GM21576 (cell line): ENCODE measurements around the gene SMTNL1.
A peak's percentile ranks its signal among the peaks of the same experiment; 100 is the strongest.

Experiments used
- ATAC-seq: cut with Tn5 transposase; IDR thresholded peaks from one replicate; pipeline ENCODE4 v1.9.1; 2021; ENCODE audit warnings: mild to moderate bottlenecking, moderate library complexity; ENCODE audit not compliant: unreplicated experiment

SMTNL1 gene, protein sequence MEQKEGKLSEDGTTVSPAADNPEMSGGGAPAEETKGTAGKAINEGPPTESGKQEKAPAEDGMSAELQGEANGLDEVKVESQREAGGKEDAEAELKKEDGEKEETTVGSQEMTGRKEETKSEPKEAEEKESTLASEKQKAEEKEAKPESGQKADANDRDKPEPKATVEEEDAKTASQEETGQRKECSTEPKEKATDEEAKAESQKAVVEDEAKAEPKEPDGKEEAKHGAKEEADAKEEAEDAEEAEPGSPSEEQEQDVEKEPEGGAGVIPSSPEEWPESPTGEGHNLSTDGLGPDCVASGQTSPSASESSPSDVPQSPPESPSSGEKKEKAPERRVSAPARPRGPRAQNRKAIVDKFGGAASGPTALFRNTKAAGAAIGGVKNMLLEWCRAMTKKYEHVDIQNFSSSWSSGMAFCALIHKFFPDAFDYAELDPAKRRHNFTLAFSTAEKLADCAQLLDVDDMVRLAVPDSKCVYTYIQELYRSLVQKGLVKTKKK

DNA sequence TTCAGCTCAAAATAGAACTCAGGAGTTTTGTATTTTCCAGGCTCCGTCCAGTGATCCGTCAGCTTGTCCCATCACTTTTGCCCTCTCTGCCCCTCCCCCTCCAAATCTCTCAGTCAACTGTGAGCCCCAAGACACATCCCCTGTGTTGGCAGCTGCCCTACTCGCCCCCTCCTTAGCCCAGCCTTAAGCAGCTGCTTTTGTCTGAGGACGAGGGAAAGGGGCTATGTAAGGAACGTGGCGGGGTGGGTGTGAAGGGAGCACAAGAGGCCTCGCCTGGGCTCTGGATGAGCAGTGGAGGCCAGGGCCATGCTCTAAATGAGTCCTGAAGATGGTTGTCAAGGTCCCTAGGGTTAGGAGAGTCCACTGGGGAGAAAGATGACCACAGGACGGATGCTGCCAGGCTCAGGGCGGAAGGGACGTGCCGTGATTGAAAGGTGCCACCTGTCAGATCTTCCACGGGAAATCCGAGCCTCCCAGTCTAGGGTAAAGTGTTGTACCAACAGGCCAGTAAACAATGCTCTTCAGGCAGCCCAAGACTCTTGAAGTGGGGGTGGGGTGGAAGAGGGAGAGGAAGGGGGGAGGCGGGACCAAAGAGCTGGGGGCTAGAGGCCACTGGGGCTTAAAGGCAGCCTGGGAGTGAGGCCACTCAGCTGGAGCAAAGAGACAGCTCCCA lies at the start of gene SMTNL1:
TSS of gene SMTNL1 (plus strand) at position 649 of the 673 bp plus-strand sequence. CDS start 5,048 bp downstream, outside the sequence.
- ATAC-seq, result no peak

- no peak for ATAC-seq
Measured at GRCh38 chr11:57487920-57488659, 49.3 kb upstream of the SMTNL1 start.

- ATAC-seq, result no peak
Measured at GRCh38 chr11:57490456-57491248, 46.7 kb upstream of the SMTNL1 start.

DNA sequence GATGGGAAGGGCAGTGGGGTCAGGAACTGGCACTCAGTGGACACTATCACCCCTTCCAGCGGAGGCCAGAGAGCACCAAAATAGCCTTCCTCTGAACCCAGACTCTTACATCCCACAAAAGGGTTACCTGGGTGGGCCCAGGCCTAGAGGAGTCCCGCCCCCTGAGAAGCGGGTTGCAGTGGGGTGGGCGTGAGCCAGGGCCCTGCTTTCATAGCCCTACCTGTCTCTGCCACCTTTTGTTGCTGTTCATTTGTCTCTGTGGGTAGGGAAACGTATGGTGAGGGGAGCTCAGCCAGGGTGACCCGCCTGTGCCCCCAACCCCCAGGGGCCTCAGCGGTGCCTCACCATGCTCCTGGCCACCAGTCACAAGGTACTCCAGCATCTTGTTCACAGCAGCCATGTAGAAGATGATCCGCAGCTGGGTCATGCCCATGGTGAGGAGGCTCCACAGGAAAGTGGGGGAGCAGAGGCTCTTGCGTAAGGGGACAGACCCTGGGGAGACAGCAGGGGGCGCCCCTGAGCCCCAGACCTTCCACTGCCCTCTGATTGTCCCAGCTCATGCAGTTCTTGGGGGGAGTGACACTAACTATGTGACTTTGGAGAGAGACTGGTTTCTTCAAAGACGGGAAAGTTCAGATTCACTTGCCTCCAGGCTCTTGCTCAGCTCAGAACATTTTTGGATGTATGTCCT lies 45.9 kb upstream of the SMTNL1 start:
- ATAC-seq, result no peak

DNA sequence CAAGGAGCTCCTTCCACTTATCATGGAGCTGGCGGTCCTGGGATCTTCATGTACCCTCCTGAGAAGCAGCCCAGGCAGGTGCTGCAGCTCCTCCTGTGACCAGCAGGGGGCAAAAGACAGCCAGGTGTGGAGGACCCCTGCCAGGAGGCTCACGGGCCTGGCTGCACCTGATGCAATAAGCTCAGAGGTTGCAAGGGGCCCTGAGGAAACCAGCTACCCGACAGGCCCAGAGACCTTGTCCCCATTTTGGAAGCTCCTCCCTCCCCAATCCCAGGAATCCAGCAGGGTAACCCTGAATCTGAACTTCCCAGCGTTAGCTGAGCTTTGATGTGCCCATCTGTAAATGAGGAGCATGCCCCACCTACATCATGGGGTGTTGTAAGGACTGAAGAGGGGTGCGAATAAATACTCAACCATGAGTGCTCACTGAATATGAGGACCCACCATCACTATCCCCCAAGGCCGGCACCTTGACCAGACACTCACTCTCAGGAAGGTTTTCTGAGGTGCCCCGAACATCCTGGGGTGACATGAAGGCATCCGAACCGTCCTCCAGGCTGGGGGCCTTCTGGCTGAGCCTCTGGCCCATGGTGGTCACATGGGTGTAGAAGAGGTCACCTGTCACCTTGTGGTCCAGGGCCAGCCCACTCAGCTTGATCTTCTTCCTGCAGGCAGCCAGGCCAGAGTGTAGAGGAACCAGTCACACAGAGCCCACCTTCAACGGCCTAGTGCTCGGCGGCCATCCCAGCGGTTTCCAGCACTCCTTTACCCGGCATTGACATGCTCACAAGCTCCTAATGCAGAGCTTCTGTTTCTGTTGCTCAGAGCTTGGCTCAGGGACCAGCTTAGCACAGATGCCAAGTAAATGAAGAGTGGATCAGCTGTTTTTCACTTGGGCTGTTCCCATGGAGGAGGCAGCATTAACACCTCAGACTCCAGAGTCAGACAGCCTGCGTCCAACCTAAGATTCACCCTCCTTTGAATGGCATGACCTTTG lies 43.6 kb upstream of the SMTNL1 start:
- peak; percentile 72 for ATAC-seq

GRCh38 chr11:57496109-57496820 lies 41.1 kb upstream of the SMTNL1 start:
- no peak for ATAC-seq

DNA sequence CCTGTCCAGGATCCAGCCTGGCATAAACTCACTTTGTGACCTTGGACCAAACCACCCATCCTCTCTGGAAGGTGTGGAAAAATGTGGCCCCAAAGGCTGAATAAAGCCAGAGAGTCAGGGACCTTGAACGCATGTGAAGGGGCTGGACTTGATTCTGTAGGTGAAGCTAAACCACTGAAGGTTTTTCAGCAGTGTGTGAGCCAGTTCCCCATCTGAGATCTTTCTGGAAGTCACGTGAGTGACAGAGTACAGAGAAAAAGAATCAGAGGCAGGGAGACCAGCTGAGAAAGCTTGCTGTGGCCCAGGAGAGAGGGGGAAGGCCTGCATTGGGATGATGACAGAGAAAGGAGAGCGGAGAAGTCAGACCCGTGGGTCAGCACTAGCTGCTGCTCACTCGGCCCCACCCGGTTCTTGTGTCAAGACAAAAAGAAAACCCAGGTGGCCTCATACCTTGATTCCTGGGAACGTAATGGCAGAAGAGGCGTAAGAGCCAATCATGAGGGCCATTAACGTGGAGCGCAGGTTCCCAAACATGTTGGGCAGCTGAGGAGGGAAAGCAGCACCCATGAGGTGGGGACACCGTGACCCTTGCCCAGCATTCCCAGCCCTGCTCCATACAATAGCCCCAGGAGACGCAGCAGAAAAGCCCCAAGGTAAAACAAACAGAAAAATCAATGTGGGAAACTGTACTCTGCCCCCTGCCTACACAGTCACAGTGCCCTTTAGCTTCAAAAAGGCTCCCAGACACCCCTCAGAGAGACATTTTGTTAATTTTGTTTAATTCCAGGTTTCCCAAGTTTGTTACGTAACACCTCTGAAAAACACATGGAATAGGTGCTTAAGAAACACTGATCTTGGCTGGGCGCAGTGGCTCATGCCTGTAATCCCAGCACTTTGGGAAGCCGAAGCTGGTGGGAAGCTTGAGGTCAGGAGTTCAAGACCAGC lies 39.8 kb upstream of the SMTNL1 start:
- no peak for ATAC-seq

- no peak for ATAC-seq
Measured at GRCh38 chr11:57498540-57498939, 38.9 kb upstream of the SMTNL1 start.

DNA sequence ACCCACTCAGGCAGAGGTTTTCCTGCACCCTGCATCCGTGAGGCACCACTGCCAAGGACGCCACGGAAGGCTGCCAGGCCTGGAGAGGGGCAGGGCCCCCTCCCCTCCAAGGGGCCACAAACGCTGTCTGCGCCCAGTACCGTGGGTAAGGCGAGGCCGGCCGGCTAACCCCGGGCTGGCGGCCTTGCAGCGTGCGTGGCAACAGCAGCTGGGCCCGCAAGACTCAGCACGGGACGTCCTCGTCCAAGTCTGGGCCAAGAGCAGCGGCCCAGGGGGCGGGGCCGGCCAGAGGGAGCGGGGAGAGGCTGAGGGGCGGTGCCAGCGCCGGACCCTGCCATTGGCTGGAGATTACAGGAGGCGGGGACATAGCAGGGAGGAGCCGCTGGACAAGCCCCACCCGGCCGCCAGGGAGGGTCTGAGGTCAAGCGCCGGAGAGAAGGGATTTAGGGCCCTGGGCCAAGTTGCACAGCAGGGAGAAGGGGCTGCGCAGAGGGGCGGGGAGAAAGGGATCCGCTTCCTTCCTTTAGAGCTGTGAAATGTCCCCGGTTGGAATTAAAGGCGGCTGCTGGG lies 37.9 kb upstream of the SMTNL1 start:
- ATAC-seq, result peak; percentile 100

DNA sequence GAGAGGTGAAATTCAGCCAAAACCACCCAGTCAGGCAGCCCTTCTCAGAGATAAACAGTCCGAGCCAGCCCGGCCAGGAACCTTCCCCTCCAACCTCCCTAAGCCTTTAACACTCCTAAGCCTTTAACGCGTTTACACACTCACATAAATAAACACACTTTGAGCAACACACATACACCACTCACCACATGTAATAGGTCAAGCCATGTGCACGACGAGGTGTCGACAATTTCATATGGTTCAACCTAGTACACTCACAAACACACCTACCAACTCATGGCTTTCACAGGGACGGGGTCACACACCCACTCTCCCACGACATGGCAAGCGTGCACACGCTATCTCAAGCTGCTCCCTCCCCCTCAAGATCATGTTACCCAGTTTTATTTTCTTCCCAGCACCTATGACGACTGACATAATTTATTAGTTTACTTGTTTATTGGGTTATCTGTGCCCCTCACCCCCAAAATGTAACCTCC lies 37.4 kb upstream of the SMTNL1 start:
- no peak for ATAC-seq

- ATAC-seq, result no peak
Measured at GRCh38 chr11:57500515-57500914, 36.9 kb upstream of the SMTNL1 start.

- ATAC-seq, result no peak
Measured at GRCh38 chr11:57500926-57501325, 36.5 kb upstream of the SMTNL1 start.

- no peak for ATAC-seq
Measured at GRCh38 chr11:57501953-57502352, 35.4 kb upstream of the SMTNL1 start.

DNA sequence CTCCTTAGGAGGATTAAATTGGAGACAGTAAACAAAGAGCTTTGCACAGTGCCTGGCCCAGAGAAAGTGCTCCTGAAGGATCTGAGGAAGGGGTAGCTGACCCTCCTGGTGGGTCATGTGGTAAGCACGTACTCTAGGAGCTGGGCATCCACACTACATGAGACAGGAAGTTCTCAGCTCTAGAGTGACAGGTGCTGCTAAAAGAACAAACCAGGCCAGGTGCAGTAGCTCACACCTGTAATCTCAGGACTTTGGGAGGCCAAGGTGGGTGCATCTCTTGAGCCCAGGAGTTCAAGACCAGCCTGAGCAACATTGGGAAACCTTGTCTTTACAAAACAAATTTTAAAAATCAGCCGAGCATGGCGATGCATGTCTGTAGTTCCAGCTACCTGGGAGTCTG lies 35.0 kb upstream of the SMTNL1 start:
- ATAC-seq, result no peak

- ATAC-seq, result no peak
Measured at GRCh38 chr11:57502870-57503269, 34.5 kb upstream of the SMTNL1 start.

GRCh38 chr11:57504511-57504910 lies 32.9 kb upstream of the SMTNL1 start:
- no peak for ATAC-seq

GRCh38 chr11:57506522-57506921 lies 30.9 kb upstream of the SMTNL1 start:
- ATAC-seq, result no peak
